GM19372 (cell line): ENCODE measurements around the gene TP53I11.

Experiments used
- ATAC-seq: cut with Tn5 transposase; IDR thresholded peaks from one replicate; pipeline ENCODE4 v1.9.1; 2021; ENCODE audit warnings: mild to moderate bottlenecking, low read depth, moderate library complexity; ENCODE audit not compliant: unreplicated experiment

The TP53I11 gene

DNA sequence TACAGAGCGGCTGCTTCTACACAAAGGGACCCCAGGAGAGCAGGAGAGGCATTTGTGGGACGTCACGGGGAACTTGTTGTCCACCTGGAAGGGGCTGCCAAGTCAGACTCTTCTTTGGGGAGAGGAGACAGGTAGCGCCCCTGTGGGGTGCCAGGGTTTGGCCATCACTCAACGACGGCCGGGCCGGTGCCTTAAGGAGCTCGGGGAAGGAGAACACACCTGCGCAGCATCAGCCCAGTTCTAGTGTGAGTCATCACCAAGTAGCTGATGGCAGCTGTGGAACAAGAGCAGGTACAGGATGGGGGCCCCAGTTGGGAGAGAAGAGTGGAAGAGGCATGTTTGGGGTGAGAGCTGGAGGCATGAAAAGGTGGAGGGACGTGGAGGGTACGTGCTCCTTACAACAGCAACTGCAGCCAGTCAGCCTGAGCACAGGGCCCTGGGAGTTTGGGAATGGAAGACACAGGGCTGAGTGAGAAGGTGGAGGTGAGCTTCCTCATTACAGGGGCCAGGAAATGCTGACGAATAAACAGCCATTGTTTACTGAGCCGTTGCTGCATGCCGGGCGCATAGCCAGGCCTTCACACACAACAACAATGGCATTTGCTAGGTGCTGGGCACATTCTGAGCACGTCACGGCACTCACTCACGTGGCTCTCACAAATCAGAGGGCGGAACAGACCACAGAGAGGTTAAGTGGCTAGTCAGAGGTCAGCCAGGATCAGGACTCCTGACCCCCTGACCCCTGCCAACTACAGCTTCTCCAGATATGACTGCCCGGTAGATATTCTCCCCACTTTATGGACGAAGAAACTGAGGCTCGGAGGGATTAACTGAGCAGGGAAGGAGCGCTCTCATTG, 29.1 kb upstream of the TP53I11 start:
- ATAC-seq = no peak

DNA sequence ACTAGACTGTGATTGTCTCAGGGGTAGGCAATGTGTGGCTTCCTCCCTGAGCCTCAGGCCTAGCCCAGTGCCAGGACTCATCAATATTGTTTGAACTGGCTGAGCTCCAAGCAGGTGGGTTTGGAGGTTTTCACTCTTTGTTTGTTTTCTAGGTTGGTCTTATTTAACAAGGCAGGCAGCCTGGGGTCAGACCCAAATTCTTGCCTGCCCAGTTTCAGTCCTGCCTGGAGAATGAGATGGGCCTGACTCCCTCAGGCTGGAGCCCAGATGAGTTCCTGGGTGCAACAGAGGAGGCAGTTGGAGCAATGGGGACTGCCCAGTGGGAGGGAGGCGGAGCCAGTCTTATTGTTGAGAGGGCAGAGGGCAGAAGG, 28.3 kb upstream of the TP53I11 start:
- ATAC-seq = no peak

DNA sequence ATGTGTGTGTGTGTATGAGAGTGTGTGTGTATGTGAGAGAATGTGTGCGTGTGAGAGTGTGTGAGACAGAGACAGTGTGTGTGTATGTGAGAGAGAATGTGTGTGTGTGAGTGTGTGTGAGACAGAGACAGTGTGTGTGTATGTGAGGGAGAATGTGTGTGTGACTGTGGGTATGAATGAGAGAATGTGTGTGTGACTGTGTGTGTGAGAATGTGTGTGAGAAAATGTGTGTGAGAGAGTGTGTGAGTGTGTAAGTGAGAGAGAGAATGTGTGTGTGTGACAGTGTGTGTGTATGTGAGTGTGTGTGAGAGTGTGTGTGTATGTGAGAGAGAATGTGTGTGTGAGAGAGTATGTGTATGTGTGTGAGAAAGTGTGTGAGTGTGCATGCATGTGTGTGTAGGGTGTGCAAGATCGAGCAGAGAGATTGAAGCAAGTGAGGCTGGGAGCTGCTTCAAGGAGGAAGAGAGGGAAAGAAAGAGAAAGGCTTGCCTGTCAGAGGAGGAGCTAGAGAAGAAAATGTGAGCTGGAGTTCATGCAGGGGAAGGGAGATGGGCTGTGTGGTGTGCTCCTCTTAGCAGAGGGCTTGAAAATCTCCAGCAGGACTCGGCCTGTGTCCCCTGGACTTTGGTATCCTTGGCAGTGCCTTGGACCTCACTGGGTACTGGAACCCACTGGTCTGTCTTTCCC, 27.7 kb upstream of the TP53I11 start:
- ATAC-seq = no peak

DNA sequence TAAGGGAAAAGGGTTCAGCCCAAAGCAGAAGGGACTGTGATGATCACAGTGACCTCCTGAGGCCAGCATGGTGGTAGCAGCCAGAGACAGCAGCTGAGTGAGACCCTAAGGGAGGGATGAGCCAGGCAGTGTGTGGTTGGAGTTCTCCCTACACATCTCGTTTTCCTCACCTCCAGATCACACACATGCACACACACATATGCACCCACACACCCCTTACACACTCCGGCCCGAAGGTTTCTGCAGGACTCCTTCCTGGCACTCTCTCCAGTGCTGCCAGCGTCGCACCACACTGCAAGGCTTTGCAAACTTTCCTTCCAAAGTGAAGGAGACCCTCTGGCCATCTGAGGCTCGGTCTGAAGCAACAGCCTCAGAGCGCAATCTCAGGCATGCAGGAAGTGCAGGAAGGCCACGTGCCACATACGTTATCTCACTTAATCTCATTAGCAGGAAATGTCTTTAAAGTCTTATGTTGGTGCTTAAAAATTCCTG, 26.9 kb upstream of the TP53I11 start:
- no peak for ATAC-seq

DNA sequence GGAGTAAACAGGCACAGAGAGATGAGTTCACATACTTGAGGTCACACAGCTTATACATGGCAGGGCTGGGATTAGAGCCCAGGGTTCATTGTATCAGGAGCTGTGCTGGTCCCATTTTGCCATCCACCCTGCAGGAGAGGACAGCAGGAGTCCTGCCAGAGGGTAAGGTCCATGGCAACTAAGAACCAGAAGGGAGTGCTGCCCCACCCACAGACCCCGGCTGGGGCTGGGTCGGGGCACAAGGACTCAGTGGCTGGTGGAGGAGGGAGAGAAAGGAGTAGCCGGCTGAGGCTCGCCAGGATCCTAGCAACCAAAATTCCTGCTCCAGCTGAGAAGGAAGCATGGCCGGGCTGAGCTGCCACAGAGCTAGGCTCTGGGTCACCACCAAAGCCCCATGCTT, 25.9 kb upstream of the TP53I11 start:
- ATAC-seq = no peak

DNA sequence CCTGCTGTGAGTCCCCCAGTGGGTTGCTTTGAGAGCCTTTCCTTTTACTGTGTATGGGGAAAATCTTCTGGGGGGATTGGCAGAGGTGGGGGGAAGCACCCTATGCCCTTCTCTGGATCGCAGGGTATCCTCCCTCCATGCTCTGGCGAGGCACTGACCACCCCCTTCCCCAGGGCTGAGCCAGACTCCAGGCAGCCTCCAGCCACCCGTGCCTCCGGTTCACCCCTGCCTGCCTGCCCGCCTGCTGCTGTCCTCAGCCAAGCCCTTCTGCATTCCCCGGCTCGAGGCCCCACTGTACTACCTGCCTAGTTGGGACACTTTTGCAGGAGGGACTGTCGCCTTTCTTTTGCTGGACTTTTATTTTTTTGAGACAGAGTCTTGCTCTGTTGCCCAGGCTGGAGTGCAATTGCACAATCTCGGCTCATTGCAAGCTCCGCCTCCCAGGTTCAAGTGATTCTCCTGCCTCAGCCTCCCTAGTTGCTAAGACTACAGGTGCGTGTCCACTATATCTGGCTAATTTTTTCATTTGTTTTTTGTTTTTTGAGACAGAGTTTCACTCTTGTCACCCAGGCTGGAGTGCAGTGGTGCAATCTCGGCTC, 23.8 kb upstream of the TP53I11 start:
- ATAC-seq = no peak

DNA sequence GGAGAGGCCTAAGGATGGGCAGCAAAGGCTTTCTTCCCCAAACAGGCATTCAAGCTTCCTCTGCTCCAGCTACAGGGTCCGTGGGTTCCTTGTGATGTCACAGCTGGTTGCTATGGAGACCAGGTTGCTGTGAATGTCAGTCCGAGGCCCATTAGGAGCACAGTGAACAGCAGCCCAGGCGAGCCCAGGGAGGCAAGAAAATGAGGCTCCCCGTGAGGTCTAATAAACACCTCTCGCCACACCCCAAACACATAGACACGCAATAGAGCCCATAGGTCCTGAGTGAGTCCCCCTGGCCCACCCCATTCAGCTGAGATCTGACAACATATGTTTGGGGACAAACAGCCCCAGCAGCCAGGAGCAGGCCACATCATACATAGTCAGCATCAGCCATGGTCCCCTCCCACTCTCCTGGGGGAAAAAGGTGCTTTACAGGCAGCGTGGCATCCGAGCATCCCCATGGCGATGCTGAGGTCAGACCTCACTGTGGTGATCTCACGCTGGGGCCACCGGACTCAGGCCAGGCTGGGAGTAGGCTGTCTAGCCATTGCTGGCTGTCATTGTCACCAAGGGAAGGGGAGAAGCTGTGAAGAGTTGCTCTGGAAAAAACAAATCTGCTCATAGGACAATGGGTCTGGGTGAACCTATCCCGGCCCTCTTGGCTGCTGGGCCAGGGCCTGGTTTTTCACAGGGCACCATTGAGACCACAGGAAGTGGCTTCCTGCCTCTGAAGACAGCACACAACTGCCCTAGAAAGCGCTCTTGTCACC, 23.1 kb upstream of the TP53I11 start:
- ATAC-seq = no peak

DNA sequence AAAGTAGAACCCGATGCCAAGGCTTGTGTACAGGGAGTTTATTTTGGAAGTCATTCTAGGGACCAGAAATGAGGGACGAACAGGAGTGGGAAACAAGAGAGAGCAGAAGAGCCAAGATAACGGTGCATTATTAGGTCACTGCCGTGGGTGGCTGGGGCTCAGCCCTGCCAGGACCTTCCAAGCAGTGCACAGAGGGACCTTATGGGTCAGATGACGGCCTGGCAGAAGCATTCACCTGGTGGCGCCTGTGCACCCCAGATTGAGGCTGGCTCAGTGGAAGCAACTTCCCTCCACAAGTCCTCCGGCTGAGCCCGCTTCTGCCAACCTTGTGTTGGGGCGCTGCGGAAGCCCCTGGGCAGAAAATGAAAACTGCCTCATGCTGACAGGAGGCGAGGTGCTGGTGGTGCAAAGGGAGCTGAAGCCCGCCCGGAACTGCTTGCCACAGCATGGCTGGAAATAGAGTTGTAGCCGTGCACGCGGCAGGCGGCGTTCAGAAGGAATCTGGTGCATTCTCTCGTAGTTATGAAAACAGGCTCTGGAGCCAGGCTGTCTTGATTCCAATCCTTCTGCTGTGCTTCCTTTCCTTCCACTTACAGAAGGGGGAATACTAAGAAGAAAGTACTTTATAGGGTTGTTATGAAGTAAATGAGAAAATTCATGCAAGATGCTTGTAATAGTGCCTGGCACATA, 22.2 kb upstream of the TP53I11 start:
- no peak for ATAC-seq

DNA sequence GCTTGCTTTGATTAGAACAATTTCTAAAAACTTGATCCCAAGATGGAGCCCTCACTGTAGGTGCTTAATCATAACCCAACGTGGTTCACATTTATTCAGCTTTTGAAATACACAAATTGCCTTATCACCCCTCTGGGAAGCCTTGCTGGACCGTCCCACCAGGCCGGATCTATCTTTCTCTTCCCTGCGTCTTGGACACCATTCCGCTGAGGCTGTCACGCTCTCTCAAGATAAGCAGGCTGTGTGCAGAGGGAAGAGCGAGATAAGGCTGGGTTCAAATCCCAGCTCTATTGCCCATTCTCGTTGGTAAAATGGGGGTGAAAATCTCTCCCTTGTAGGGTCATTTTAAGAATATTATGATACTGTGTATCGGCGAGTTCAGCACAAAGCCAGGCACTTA, 20.5 kb upstream of the TP53I11 start:
- no peak for ATAC-seq

DNA sequence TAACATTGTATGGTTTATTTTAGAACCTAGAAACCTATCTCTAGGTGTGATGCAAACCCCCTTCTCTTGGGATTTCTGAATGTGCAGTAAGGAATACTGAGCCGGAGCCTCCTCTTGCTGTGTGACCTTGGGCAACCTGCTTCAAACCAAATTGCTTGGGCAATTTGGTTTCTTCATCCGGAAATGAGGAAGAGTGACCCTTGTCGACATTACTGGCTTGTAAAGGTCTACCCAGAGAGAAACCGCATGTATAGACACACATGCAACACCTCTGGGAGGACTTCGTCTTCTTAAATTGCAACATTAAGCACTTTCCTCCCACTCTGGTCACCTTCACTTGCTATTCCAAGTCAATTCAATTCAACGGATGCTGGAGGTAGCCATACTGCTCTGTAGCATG, 19.6 kb upstream of the TP53I11 start:
- ATAC-seq = no peak

DNA sequence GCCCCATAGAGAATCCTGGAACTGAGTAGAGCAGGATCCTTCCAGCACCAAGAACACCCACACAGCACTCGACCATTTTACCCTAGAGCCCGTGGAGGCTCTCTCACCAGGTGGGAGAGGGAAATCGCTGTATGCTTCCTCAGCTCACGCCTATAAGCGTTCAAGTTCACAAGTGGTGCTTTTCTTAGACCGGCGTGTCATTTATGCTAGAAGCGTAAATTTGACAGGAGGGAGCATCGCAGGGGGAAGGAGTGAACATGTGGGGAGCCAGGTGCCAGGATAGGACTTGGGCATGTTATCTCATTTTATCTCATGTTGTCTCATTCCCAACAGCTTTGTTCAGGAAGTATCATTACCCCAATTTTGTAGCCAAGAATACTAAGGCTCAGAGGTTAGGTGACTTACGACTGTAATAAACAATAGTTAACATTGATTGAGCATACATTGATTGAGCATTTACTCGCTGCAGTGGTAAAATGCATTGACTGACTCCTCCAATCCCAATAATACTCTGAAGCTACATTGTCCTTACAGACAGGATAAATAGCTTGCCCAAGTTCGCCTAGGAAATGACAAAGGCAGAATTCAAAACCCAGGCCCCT, 19.1 kb upstream of the TP53I11 start:
- no peak for ATAC-seq

DNA sequence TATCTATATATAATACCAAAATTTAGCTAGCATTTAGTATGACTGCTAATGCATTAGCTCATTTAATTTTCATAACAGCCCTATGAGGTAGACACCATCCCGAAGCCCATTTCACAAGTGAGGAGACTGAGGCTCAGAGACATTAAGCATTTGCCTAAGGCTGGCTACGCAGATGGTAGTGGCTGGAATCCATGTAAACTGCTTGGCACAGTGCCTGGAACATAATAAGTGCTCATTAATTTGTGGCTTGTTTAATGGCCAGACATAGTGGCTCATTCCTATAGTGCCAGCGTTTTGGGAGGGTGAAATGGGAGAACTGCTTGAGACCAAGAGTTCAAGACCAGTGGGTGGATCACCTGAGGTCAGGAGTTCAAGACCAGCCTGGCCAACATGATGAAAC, 17.8 kb upstream of the TP53I11 start:
- no peak for ATAC-seq

DNA sequence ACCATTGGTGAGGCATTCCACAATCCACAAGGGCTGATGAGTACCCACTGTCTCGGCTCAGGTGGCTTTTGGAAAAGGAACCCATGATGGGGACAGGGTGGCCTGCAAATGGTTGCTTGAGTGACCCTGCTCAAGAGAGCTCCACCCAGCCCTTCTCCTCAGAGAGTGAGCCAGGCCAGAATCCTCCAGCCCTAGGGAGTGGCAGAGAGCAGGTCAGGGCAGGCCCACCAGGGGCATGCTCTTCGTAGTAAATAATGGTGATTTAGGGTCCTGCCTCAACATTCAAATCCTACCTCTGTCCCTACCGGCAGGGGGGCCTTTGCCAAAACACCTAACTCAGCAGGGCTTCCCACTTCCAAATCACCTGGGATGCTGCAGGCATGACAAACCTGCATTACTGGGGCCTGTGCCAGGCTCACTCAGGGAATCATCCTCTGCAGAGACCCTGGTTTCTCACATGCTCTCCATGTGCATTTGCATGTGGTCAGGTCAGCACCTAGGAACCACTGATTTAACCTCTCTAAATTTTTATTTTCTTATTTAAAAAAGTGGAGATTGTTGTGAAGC, 17.3 kb upstream of the TP53I11 start:
- no peak for ATAC-seq

DNA sequence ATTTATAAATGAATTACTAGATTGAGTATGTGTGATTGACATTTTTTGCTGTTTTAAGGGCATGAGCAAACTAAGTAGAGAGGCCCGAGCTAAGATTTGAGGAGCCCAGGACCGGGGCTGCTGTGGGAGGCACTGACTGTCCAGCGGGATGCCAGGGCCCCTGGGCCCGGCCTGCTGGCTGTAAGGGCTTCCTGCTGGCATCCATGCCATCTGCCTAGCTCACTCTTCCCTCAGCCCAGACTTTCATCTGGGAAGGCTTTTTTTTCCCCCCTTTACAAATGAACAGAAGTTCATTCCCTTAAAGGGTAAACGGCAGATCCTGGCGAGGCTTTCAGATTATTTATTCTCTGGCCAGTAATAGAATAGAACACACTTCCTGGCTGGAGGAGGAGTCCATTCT, 16.0 kb upstream of the TP53I11 start:
- ATAC-seq = no peak

DNA sequence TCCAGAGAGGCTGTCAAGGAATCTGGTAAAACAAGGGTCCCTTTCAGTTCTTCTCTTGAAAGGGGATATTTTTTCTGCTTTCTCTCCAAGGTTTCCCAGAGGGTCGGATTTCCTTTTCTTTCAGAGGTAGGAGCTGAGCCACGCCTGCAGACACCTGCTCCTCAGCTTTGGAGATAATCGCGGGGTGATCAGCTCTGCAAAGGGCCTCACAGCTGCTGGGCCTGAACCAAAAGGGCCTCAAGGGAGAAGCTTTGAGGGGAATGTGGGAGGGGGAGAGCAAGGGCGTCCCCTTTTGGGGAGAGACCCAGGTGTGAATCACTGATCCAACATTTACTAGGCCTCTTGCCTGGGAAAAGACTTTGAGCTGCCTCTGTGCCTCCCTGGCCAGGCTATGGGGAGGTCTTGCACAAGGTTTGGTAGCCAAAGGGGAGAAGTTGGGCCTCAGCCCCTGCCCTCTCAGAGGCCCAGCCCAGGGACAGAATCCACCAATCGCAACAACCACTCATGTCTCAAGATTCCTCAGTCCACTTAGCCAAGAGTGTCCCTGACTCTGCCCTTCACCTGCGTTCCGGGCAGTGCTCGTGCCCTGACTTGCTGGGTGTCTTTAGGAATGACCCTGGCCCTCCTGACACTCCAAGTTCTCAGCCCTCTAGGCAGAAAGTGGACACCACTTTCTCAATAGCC, 14.0 kb upstream of the TP53I11 start:
- no peak for ATAC-seq

DNA sequence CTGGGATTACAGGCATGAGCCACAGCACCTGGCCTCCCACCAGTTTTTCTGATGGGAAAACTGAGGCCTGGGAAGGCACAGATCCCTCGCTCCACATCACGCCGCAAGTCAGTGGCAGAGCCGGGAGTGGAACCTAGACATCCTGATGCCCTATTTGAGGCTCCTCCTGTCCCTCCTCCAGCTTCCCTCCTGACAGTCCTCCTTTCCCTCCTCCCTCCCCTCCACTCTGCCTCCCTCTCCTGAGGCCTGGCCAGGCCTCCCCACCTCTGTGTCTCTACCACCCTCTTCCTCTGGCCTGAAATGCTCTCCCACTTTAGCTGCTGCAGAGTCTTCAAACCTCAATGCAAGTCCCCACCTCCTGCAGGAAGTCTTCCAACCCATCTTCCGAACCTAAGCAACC, 13.3 kb upstream of the TP53I11 start:
- no peak for ATAC-seq

DNA sequence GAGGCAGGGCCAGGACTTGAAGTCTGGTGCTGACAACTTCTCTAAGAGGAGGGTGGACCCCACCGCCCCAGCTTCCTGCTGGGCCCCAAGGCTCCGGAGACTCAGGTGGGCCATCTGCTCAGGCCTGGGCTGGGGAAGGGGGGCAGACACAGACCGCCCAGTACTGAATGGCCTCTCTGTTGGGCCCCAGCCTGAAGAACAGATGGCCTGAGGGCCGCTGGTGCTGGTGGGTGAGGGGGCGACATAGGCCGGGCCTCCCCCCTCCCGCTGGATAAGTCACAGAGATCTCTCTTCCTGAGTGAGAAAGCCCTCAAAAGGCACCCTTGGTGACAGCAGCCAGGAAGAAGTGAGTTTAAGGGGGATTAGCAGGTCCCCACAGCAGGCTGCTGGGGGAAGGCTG, 12.5 kb upstream of the TP53I11 start:
- no peak for ATAC-seq

DNA sequence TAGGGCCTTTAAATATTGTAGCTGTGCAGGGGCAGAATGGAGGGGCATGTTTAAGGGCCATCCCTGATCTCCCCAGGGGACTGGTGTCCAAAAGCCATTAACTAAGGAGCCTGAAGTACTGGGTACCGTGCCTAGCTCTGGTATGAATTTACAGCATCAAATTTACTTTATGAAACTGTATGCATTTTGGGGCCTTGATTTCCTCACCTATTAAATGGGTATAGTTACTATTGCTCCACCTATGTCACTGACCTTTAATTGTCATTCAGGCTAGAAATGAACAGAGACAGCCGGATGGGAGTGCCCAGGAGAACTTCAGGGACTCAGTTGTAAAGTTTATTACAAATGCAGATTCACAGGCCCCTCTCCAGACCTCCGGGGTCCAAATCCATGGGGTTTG, 11.8 kb upstream of the TP53I11 start:
- no peak for ATAC-seq
